ENCODE data around the gene GLYAT.

The GLYAT gene

DNA sequence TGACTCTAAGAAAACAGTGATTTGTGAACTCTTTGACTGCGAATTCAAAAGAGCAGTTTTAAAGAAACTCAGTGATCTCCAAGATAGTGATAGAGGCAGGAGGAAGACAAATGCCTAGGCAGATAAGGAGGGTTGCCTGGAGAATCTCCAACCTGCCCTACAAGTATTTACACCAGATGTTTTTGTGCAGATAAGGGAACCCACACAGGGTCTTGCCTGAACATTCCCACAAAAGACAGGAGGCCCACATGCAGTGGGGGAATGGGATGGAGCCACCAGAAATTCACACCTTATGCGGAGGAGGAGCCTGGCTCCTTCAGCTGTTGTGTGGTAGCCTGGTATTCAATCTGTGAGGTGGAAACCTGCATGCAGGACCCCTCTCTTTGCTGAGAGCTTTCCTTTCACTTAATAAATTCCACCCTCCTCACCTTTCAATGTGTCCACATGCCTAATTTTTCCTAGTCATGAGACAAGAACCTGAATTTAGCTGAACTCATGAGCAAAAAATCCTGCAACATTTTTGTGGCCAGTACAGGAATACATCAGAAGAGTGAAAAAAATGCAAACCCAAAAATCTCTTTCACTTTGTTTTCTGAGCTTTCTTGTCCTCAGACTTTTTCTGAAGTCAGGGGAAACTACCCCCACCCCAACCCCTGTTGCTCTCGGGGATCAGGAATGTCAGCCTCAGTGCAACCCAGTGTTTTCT is 8.1 kb upstream of the GLYAT start:
- Histone ChIP-seq H3K9ac (ENCODE audit: low read length) (no peak overlapping the region), H3K4me2 (ENCODE audit: low read length) (no peak overlapping the region), H3K27ac (ENCODE audit: low read length) (no peak overlapping the region), H4K20me1 (ENCODE audit: insufficient read depth, low read length) (no peaks in the 10 kb centered on the region), H3K79me2 (ENCODE audit: low read length) (no peaks in the 10 kb centered on the region), H3K4me3 (ENCODE audit: low read length) (no peak overlapping the region), H3K27me3 (ENCODE audit: low read depth, low read length) (no peaks in the 10 kb centered on the region), H3K36me3 (replicated peaks; ENCODE audit: low read depth, low read length) (no peaks in the 10 kb centered on the region), H2AFZ (ENCODE audit: low read depth, low read length) (no peak overlapping the region), H3K9me3 (ENCODE audit: insufficient read depth, low read length) (no peaks in the 10 kb centered on the region), H3K4me1 (ENCODE audit: low read length) (no peaks in the 10 kb centered on the region)
- TF ChIP-seq EZH2phosphoT487 (IDR thresholded peaks at IDR 0.05; ENCODE audit: low read depth), result no peak
- TF ChIP-seq CTCF (IDR thresholded peaks at IDR 0.05; ENCODE audit: low read depth, low read length), result no peak

GRCh38 chr11:58734681-58735490 is 3.1 kb upstream of the GLYAT start:
- no peaks in the 10 kb centered on the region for H3K36me3 ChIP-seq (replicated peaks; ENCODE audit: low read depth, low read length)
- H3K4me1 ChIP-seq (ENCODE audit: low read length), result no peaks in the 10 kb centered on the region
- H2AFZ ChIP-seq (ENCODE audit: low read depth, low read length), result no peak overlapping the region

GRCh38 chr11:58730507-58731089 is 1.1 kb downstream of the GLYAT start:
- TF ChIP-seq CTCF (IDR thresholded peaks at IDR 0.05; ENCODE audit: low read depth, low read length) (no peak), EZH2phosphoT487 (IDR thresholded peaks at IDR 0.05; ENCODE audit: low read depth) (no peak)
- Histone ChIP-seq H3K9me3 (ENCODE audit: insufficient read depth, low read length) (no peaks in the 10 kb centered on the region), H2AFZ (ENCODE audit: low read depth, low read length) (no peak overlapping the region), H4K20me1 (ENCODE audit: insufficient read depth, low read length) (no peaks in the 10 kb centered on the region), H3K4me1 (ENCODE audit: low read length) (peaks cover 11% of the 10 kb centered on the region), H3K36me3 (replicated peaks; ENCODE audit: low read depth, low read length) (no peaks in the 10 kb centered on the region), H3K79me2 (ENCODE audit: low read length) (no peaks in the 10 kb centered on the region), H3K27me3 (ENCODE audit: low read depth, low read length) (no peaks in the 10 kb centered on the region), H3K9ac (ENCODE audit: low read length) (no peak overlapping the region), H3K27ac (ENCODE audit: low read length) (no peak overlapping the region), H3K4me2 (ENCODE audit: low read length) (no peak overlapping the region), H3K4me3 (ENCODE audit: low read length) (no peak overlapping the region)

More at GRCh38 chr11:58734681-58735490, 3.1 kb upstream of the GLYAT start:
- no peak overlapping the region for H3K9ac ChIP-seq (ENCODE audit: low read length)
- H3K4me2 ChIP-seq (ENCODE audit: low read length), result no peak overlapping the region
- TF ChIP-seq CTCF (IDR thresholded peaks at IDR 0.05; ENCODE audit: low read depth, low read length), result no peak
- TF ChIP-seq EZH2phosphoT487 (IDR thresholded peaks at IDR 0.05; ENCODE audit: low read depth), result no peak
- no peaks in the 10 kb centered on the region for H3K79me2 ChIP-seq (ENCODE audit: low read length)
- no peaks in the 10 kb centered on the region for H3K9me3 ChIP-seq (ENCODE audit: insufficient read depth, low read length)
- H4K20me1 ChIP-seq (ENCODE audit: insufficient read depth, low read length), result no peaks in the 10 kb centered on the region
- no peak overlapping the region for H3K4me3 ChIP-seq (ENCODE audit: low read length)
- no peaks in the 10 kb centered on the region for H3K27me3 ChIP-seq (ENCODE audit: low read depth, low read length)
- no peak overlapping the region for H3K27ac ChIP-seq (ENCODE audit: low read length)

DNA sequence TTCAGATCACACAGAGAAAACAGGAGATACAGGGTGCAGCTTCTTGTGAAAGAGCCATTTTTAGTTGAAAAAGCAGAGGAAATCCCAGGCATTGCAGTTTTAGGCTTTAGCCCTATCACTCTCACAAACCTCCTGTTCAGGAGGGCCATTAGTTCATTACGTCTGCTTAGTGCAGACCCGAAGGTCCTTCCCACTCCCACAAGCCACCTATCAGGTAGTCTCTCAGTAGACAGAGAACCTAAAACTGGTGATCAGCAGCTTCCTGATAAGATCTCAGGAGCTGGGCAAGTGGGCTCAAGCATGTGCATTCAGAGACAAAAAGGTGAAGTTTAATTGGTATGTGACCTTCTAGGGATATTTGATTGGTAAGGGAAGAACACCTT is 4.3 kb downstream of the GLYAT start:
- Histone ChIP-seq H3K36me3 (replicated peaks; ENCODE audit: low read depth, low read length) (no peaks in the 10 kb centered on the region), H3K9ac (ENCODE audit: low read length) (no peak overlapping the region), H3K4me3 (ENCODE audit: low read length) (no peak overlapping the region), H2AFZ (ENCODE audit: low read depth, low read length) (0 out of 2 replicates have a peak overlapping the region, but pooled peaks have one; percentile 35), H3K27ac (ENCODE audit: low read length) (no peak overlapping the region), H3K4me2 (ENCODE audit: low read length) (no peak overlapping the region), H3K79me2 (ENCODE audit: low read length) (no peaks in the 10 kb centered on the region), H3K27me3 (ENCODE audit: low read depth, low read length) (no peaks in the 10 kb centered on the region), H3K4me1 (ENCODE audit: low read length) (peaks cover 11% of the 10 kb centered on the region), H4K20me1 (ENCODE audit: insufficient read depth, low read length) (no peaks in the 10 kb centered on the region), H3K9me3 (ENCODE audit: insufficient read depth, low read length) (no peaks in the 10 kb centered on the region)
- TF ChIP-seq EZH2phosphoT487 (IDR thresholded peaks at IDR 0.05; ENCODE audit: low read depth) (no peak), CTCF (IDR thresholded peaks at IDR 0.05; ENCODE audit: low read depth, low read length) (no peak)
